ENCODE results near the gene FNIP1. TPM values are rescaled to one million over a fixed set of nuclear protein-coding genes. Genes with fewer than 3 reads are reported as not detected.

The FNIP1 gene
- total RNA-seq, 5 donors from 2014 or later (not counting 1 experiment from before 2014, with no cell fraction given): 26.7 to 32.7 (median 27.7) TPM

GRCh38 chr5:131795879-131796792 lies 681 bp downstream of the FNIP1 start:
- Histone ChIP-seq H3K27ac (ENCODE audit: low read length) (peak overlapping the region; percentile 88), H3K36me3 (ENCODE audit: control insufficient read depth in 2 of 2, extremely low read depth in 1 of 2, insufficient read depth in 1 of 2, low read length in 1 of 2) (no peaks in the 10 kb centered on the region), H3K4me3 (ENCODE audit: control insufficient read depth in 1 of 2, extremely low read depth in 1 of 2, low read length in 1 of 2) (peak overlapping the region; percentile 76 to 83), H3K27me3 (replicated peaks in 1 of 2; ENCODE audit: control insufficient read depth in 2 of 2, extremely low read depth in 1 of 2, insufficient read depth in 2 of 2, low read length in 1 of 2) (no peaks in the 10 kb centered on the region), H3K9me3 (no peaks in the 10 kb centered on the region), H3K4me1 (ENCODE audit: control insufficient read depth in 1 of 2, extremely low read depth in 1 of 2, insufficient read depth in 2 of 2, low read length in 2 of 2) (peaks cover 8 to 10% of the 10 kb centered on the region in 2 experiments)
- WGBS (ENCODE audit: insufficient coverage): 1% methylated on average over 46 of the region's 56 CpGs
- DNase-seq: peak in 22 of 35 experiments; percentile 2 to 48 (median 23)
- H3K27ac Mint-ChIP-seq: peak overlapping the region; percentile 93 to 95
- H3K27me3 Mint-ChIP-seq: no peaks in the 10 kb centered on the region
- ChIA-PET POLR2A (interaction anchor here in 1 of 2 donors (0.9 kb wide), 1 partner anchor 161 kb away, joined by 3 read pairs; no protein-coding TSS in a partner anchor), CTCF (interaction anchor here in 1 of 2 donors (0.7 kb wide), 1 partner anchor 32 kb away, joined by 3 read pairs; no protein-coding TSS in a partner anchor)
- peaks cover 49 to 54% (median 50%) of the 10 kb centered on the region in 3 donors for H3K4me1 Mint-ChIP-seq
- peak; percentile 2 to 23 (median 18) for ATAC-seq (replicated peaks in 1 of 4)
- H3K9me3 Mint-ChIP-seq: no peaks in the 10 kb centered on the region
- peaks cover 3% of the 10 kb centered on the region for H3K36me3 Mint-ChIP-seq
- H3K4me3 Mint-ChIP-seq: peak overlapping the region; percentile 95 to 98 (median 98)

GRCh38 chr5:131795228-131795627 lies 1.6 kb downstream of the FNIP1 start:
- Histone ChIP-seq H3K9me3 (no peaks in the 10 kb centered on the region), H3K27ac (ENCODE audit: low read length) (no peak overlapping the region), H3K36me3 (ENCODE audit: control insufficient read depth in 2 of 2, extremely low read depth in 1 of 2, insufficient read depth in 1 of 2, low read length in 1 of 2) (no peaks in the 10 kb centered on the region), H3K4me3 (ENCODE audit: control insufficient read depth in 1 of 2, extremely low read depth in 1 of 2, low read length in 1 of 2) (peak overlapping the region in 1 of 2 donors; percentile 83), H3K27me3 (replicated peaks in 1 of 2; ENCODE audit: control insufficient read depth in 2 of 2, extremely low read depth in 1 of 2, insufficient read depth in 2 of 2, low read length in 1 of 2) (no peaks in the 10 kb centered on the region), H3K4me1 (ENCODE audit: control insufficient read depth in 1 of 2, extremely low read depth in 1 of 2, insufficient read depth in 2 of 2, low read length in 2 of 2) (peaks cover 8 to 10% of the 10 kb centered on the region in 2 experiments)
- no CpG with 5 or more reads among the region's 6 CpGs for WGBS (ENCODE audit: insufficient coverage)
- H3K4me1 Mint-ChIP-seq: peaks cover 57 to 63% (median 58%) of the 10 kb centered on the region in 3 donors
- DNase-seq (no peak), ATAC-seq (replicated peaks in 1 of 4) (no peak)
- H3K27me3 Mint-ChIP-seq: no peaks in the 10 kb centered on the region
- H3K27ac Mint-ChIP-seq: peak overlapping the region; percentile 31 to 33
- CTCF ChIA-PET: no interaction called here
- no peaks in the 10 kb centered on the region for H3K9me3 Mint-ChIP-seq
- H3K4me3 Mint-ChIP-seq: peak overlapping the region; percentile 95 to 98 (median 98)
- H3K36me3 Mint-ChIP-seq: peaks cover 8% of the 10 kb centered on the region
- POLR2A ChIA-PET: no interaction called here

- H3K27ac Mint-ChIP-seq: no peak overlapping the region
- H3K27me3 Mint-ChIP-seq: no peaks in the 10 kb centered on the region
- H3K36me3 ChIP-seq (ENCODE audit: control insufficient read depth in 2 of 2, extremely low read depth in 1 of 2, insufficient read depth in 1 of 2, low read length in 1 of 2): no peaks in the 10 kb centered on the region
- peaks cover 10% of the 10 kb centered on the region for H3K36me3 Mint-ChIP-seq
- H3K27ac ChIP-seq (ENCODE audit: low read length): no peak overlapping the region
- H3K4me3 ChIP-seq (ENCODE audit: control insufficient read depth in 1 of 2, extremely low read depth in 1 of 2, low read length in 1 of 2): no peak overlapping the region
- H3K9me3 Mint-ChIP-seq: no peaks in the 10 kb centered on the region
- 100% methylated on average over 2 of the region's 4 CpGs for whole genome bisulfite sequencing (ENCODE audit: insufficient coverage)
- H3K27me3 ChIP-seq (replicated peaks in 1 of 2; ENCODE audit: control insufficient read depth in 2 of 2, extremely low read depth in 1 of 2, insufficient read depth in 2 of 2, low read length in 1 of 2): no peaks in the 10 kb centered on the region
- CTCF ChIA-PET: no interaction called here
- no peak for DNase-seq
- no peaks in the 10 kb centered on the region for H3K9me3 ChIP-seq
- peaks cover 8 to 10% of the 10 kb centered on the region in 2 experiments for H3K4me1 ChIP-seq (ENCODE audit: control insufficient read depth in 1 of 2, extremely low read depth in 1 of 2, insufficient read depth in 2 of 2, low read length in 2 of 2)
- peaks cover 61 to 68% (median 62%) of the 10 kb centered on the region in 3 donors for H3K4me1 Mint-ChIP-seq
- H3K4me3 Mint-ChIP-seq: peak overlapping the region; percentile 23 to 95 (median 55)
- POLR2A ChIA-PET: no interaction called here
- no peak for ATAC-seq (replicated peaks in 1 of 4)
These were observed 2.2 kb downstream of the FNIP1 start for GRCh38 chr5:131794586-131794985.

- no peak overlapping the region for H3K27ac Mint-ChIP-seq
- no peaks in the 10 kb centered on the region for H3K27me3 ChIP-seq (replicated peaks in 1 of 2; ENCODE audit: control insufficient read depth in 2 of 2, extremely low read depth in 1 of 2, insufficient read depth in 2 of 2, low read length in 1 of 2)
- H3K27me3 Mint-ChIP-seq: no peaks in the 10 kb centered on the region
- DNase-seq: no peak
- no peak for ATAC-seq (replicated peaks in 1 of 4)
- POLR2A ChIA-PET: interaction anchor here in 1 of 2 donors (0.6 kb wide), 1 partner anchor 110 kb away, joined by 3 read pairs; no protein-coding TSS in a partner anchor
- CTCF ChIA-PET: no interaction called here
- H3K4me3 ChIP-seq (ENCODE audit: control insufficient read depth in 1 of 2, extremely low read depth in 1 of 2, low read length in 1 of 2): no peak overlapping the region
- WGBS (ENCODE audit: insufficient coverage): no CpG with 5 or more reads among the region's 2 CpGs
- no peak overlapping the region for H3K27ac ChIP-seq (ENCODE audit: low read length)
- H3K9me3 ChIP-seq: no peaks in the 10 kb centered on the region
- no peaks in the 10 kb centered on the region for H3K36me3 ChIP-seq (ENCODE audit: control insufficient read depth in 2 of 2, extremely low read depth in 1 of 2, insufficient read depth in 1 of 2, low read length in 1 of 2)
- H3K9me3 Mint-ChIP-seq: peaks cover 0 to 3% (median 0%) of the 10 kb centered on the region in 3 donors
- peaks cover 8 to 10% of the 10 kb centered on the region in 2 experiments for H3K4me1 ChIP-seq (ENCODE audit: control insufficient read depth in 1 of 2, extremely low read depth in 1 of 2, insufficient read depth in 2 of 2, low read length in 2 of 2)
- peaks cover 67 to 72% (median 68%) of the 10 kb centered on the region in 3 donors for H3K4me1 Mint-ChIP-seq
- no peak overlapping the region for H3K4me3 Mint-ChIP-seq
- H3K36me3 Mint-ChIP-seq: peaks cover 17% of the 10 kb centered on the region
These were observed 3.9 kb downstream of the FNIP1 start for GRCh38 chr5:131792896-131793295.

- CTCF ChIA-PET: no interaction called here
- Histone ChIP-seq H3K27ac (ENCODE audit: low read length) (no peak overlapping the region), H3K4me1 (ENCODE audit: control insufficient read depth in 1 of 2, extremely low read depth in 1 of 2, insufficient read depth in 2 of 2, low read length in 2 of 2) (peaks cover 4 to 7% of the 10 kb centered on the region in 2 experiments), H3K27me3 (replicated peaks in 1 of 2; ENCODE audit: control insufficient read depth in 2 of 2, extremely low read depth in 1 of 2, insufficient read depth in 2 of 2, low read length in 1 of 2) (no peaks in the 10 kb centered on the region), H3K4me3 (ENCODE audit: control insufficient read depth in 1 of 2, extremely low read depth in 1 of 2, low read length in 1 of 2) (no peak overlapping the region), H3K9me3 (no peaks in the 10 kb centered on the region), H3K36me3 (ENCODE audit: control insufficient read depth in 2 of 2, extremely low read depth in 1 of 2, insufficient read depth in 1 of 2, low read length in 1 of 2) (no peaks in the 10 kb centered on the region)
- H3K36me3 Mint-ChIP-seq: peaks cover 20% of the 10 kb centered on the region
- WGBS (ENCODE audit: insufficient coverage): no CpG with 5 or more reads among the region's 6 CpGs
- no peaks in the 10 kb centered on the region for H3K27me3 Mint-ChIP-seq
- H3K9me3 Mint-ChIP-seq: peaks cover 0 to 3% (median 0%) of the 10 kb centered on the region in 3 donors
- POLR2A ChIA-PET: no interaction called here
- no peak overlapping the region for H3K27ac Mint-ChIP-seq
- peaks cover 72 to 76% (median 75%) of the 10 kb centered on the region in 3 donors for H3K4me1 Mint-ChIP-seq
- no peak overlapping the region for H3K4me3 Mint-ChIP-seq
- DNase-seq: no peak
- no peak for ATAC-seq (replicated peaks in 1 of 4)
These were observed 5.0 kb downstream of the FNIP1 start for GRCh38 chr5:131791866-131792265.

- Mint-ChIP-seq H3K27ac (no peak overlapping the region), H3K9me3 (peaks cover 0 to 3% (median 0%) of the 10 kb centered on the region in 3 donors), H3K36me3 (peaks cover 20% of the 10 kb centered on the region), H3K4me3 (no peak overlapping the region), H3K27me3 (no peaks in the 10 kb centered on the region), H3K4me1 (peaks cover 74 to 75% (median 74%) of the 10 kb centered on the region in 3 donors)
- WGBS (ENCODE audit: insufficient coverage): no CpG with 5 or more reads among the region's 2 CpGs
- no peaks in the 10 kb centered on the region for H3K27me3 ChIP-seq (replicated peaks in 1 of 2; ENCODE audit: control insufficient read depth in 2 of 2, extremely low read depth in 1 of 2, insufficient read depth in 2 of 2, low read length in 1 of 2)
- H3K9me3 ChIP-seq: no peaks in the 10 kb centered on the region
- H3K4me3 ChIP-seq (ENCODE audit: control insufficient read depth in 1 of 2, extremely low read depth in 1 of 2, low read length in 1 of 2): no peak overlapping the region
- no peaks in the 10 kb centered on the region for H3K36me3 ChIP-seq (ENCODE audit: control insufficient read depth in 2 of 2, extremely low read depth in 1 of 2, insufficient read depth in 1 of 2, low read length in 1 of 2)
- H3K4me1 ChIP-seq (ENCODE audit: control insufficient read depth in 1 of 2, extremely low read depth in 1 of 2, insufficient read depth in 2 of 2, low read length in 2 of 2): peaks cover 2 to 7% of the 10 kb centered on the region in 2 experiments
- POLR2A ChIA-PET: interaction anchor here (0.5 to 0.6 kb wide), 2 partner anchors 144 to 257 kb away, joined by 3 to 5 read pairs; no protein-coding TSS in a partner anchor
- CTCF ChIA-PET: no interaction called here
- H3K27ac ChIP-seq (ENCODE audit: low read length): no peak overlapping the region
- no peak for DNase-seq
- no peak for ATAC-seq (replicated peaks in 1 of 4)
These were observed 6.3 kb downstream of the FNIP1 start for GRCh38 chr5:131790550-131790949.

Measured in T-cell (primary cell).